K562 (cell line): ENCODE measurements around the gene ATP8B4. TPM values are rescaled to one million over a fixed set of nuclear protein-coding genes. Genes with fewer than 3 reads are reported as not detected.

Experiments used
- ATAC-seq: fragments of 200-7000 bp; cut with Tn5 transposase; 3 replicates; pipeline ENCODE4 v1.9.1; 2020; ENCODE audit warnings: moderate library complexity
- BruUV-seq: library from RNA; stranded (reverse); fragments of 400-500 nt; replicated peaks from 2 replicates; lab custom pipeline; 2021; lab: Mats Ljungman, UMichigan
- CTCF ChIA-PET: fragments of 300-600 bp; formaldehyde crosslinking; extraction: SDS; loops from one replicate; lab custom pipeline; 2021; ENCODE audit warnings: low intra/inter-chr PET ratio; lab: Yijun Ruan, JAX
- POLR2A ChIA-PET: fragments of 300-600, 350-650 bp; sonication (Branson Sonifier 250); formaldehyde crosslinking; extraction: SDS; loops from one replicate; lab custom pipeline; 2021; ENCODE audit warnings: antibody characterized with exemption, inconsistent platforms; lab: Yijun Ruan, JAX
- DNase-seq, 4 experiments: peaks; one replicate each; pipeline versions ENCODE4 v3.0.0 to v3.0.0-alpha.2; 2011 to 2018; ENCODE audit warnings: low spot score in 3 of 4, mixed read lengths in 3 of 4; ENCODE audit errors: extremely low read depth in 1 of 4
- FAIRE-seq: peaks from 2 replicates; lab custom pipeline; 2011; peaks lifted over from hg19 to GRCh38; lab: Jason Lieb, UNC
- H2AFZ ChIP-seq: 2 replicates; pipeline ENCODE4 v1.6.0; 2011; ENCODE audit warnings: low read depth, low read length, control low read depth, inconsistent platforms
- H3K27ac ChIP-seq: fragments of 200-600 bp; 3 replicates; pipeline ENCODE4 v1.8.0; 2011; ENCODE audit warnings: low read depth, mild to moderate bottlenecking, control low read depth, inconsistent platforms, low read length, moderate library complexity, mixed read lengths; ENCODE audit errors: extremely low read depth
- H3K27me3 ChIP-seq, 2 experiments: fragments of 300-600 bp in 1 of 2; 2 replicates in 1 of 2; 3 replicates in 1 of 2; pipeline versions ENCODE4 v1.6.0 to v1.8.0; 2011; ENCODE audit warnings: inconsistent platforms in 2 of 2, low read length in 2 of 2, mild to moderate bottlenecking in 1 of 2, mixed read lengths in 1 of 2, moderate library complexity in 1 of 2; ENCODE audit not compliant: control insufficient read depth in 2 of 2, insufficient read depth in 2 of 2
- H3K36me3 ChIP-seq: fragments of 300-600 bp; 3 replicates; pipeline ENCODE4 v1.8.0; 2011; ENCODE audit warnings: mild to moderate bottlenecking, low read length, inconsistent platforms; ENCODE audit not compliant: control insufficient read depth, insufficient read depth
- H3K4me1 ChIP-seq, 2 experiments: fragments of 200-600 bp in 1 of 2; replicated peaks in 1 of 2; 2 replicates in 1 of 2; 3 replicates in 1 of 2; pipeline versions ENCODE4 v1.5.1 to v1.8.0; 2011; ENCODE audit warnings: inconsistent platforms in 2 of 2, low read length in 2 of 2, mild to moderate bottlenecking in 1 of 2, mixed read lengths in 1 of 2, moderate library complexity in 1 of 2; ENCODE audit not compliant: control insufficient read depth in 2 of 2, insufficient read depth in 2 of 2
- H3K4me2 ChIP-seq: 2 replicates; pipeline ENCODE4 v1.6.1; 2011; ENCODE audit warnings: low read length, control low read depth, inconsistent platforms, mixed read lengths; ENCODE audit not compliant: insufficient read depth
- H3K4me3 ChIP-seq: fragments of 200-600 bp; sonication (generic), shearing (Covaris generic); 2 replicates; pipeline ENCODE4 v1.5.1; 2016; ENCODE audit warnings: control low read depth, inconsistent platforms
- H3K79me2 ChIP-seq: fragments of 200-600 bp; 3 replicates; pipeline ENCODE4 v1.8.0; 2011; ENCODE audit warnings: low read length, inconsistent platforms; ENCODE audit not compliant: control insufficient read depth, insufficient read depth
- H3K9ac ChIP-seq, 2 experiments: 2 replicates each; pipeline versions ENCODE4 v1.6.0 to v1.6.1; 2011; ENCODE audit warnings: low read depth in 2 of 2, low read length in 2 of 2, control low read depth in 1 of 2, inconsistent platforms in 1 of 2, mild to moderate bottlenecking in 1 of 2, mixed read lengths in 1 of 2; ENCODE audit not compliant: insufficient read depth in 1 of 2
- H3K9me1 ChIP-seq: one replicate; pipeline ENCODE4 v1.6.0; 2011; ENCODE audit warnings: inconsistent platforms, mild to moderate bottlenecking, low read length, moderate library complexity; ENCODE audit not compliant: control insufficient read depth, insufficient read depth
- H3K9me3 ChIP-seq: replicated peaks from 2 replicates; pipeline ENCODE4 v1.5.1; 2011; ENCODE audit warnings: low read depth, low read length, inconsistent platforms; ENCODE audit not compliant: control insufficient read depth, insufficient read depth
- H4K20me1 ChIP-seq: replicated peaks from 2 replicates; pipeline ENCODE4 v1.6.1; 2011; ENCODE audit warnings: low read length, inconsistent platforms, mixed read lengths; ENCODE audit not compliant: control insufficient read depth, insufficient read depth
- CREBBP ChIP-seq: IDR thresholded peaks from one replicate; pipeline ENCODE4 v1.6.1; 2012; ENCODE audit warnings: low read depth, mild to moderate bottlenecking, control low read depth, inconsistent platforms, low read length
- HNRNPK ChIP-seq: fragments of 200-400 bp; formaldehyde crosslinking; IDR thresholded peaks from one replicate; pipeline ENCODE4 v1.6.1; 2018; ENCODE audit warnings: mild to moderate bottlenecking, low read depth, low read length; ENCODE audit not compliant: poor library complexity, severe bottlenecking
- SMAD1 ChIP-seq: fragments of 150-350 bp; IDR thresholded peaks from 2 replicates; pipeline ENCODE4 v1.6.1; 2014; ENCODE audit warnings: low read length, low read depth; ENCODE audit not compliant: partially characterized antibody
- SP1 ChIP-seq: sonication (generic); formaldehyde crosslinking; IDR thresholded peaks from 2 replicates; pipeline ENCODE4 v1.8.1; 2022; ENCODE audit warnings: mild to moderate bottlenecking, missing genetic modification reagents
- SPI1 ChIP-seq: IDR thresholded peaks from 2 replicates; pipeline ENCODE4 v1.6.1; 2011; ENCODE audit warnings: low read depth, low read length, control low read depth, borderline replicate concordance
- ZNF280B ChIP-seq: fragments of 250-450 bp; sonication (Bioruptor Pico); IDR thresholded peaks from 2 replicates; pipeline ENCODE4 v1.5.1; 2021; ENCODE audit warnings: mild to moderate bottlenecking
- WGBS: fragments of 100-300 bp; shearing (Covaris generic); methylation state at CpG from one replicate; pipeline ENCODE4 v1.1.6; 2016; ENCODE audit warnings: low coverage, mixed read lengths; ENCODE audit not compliant: insufficient coverage; ENCODE audit errors: missing lambda C conversion rate; 5-methylcytosine and 5-hydroxymethylcytosine counted together
- in situ Hi-C: fragments of 300-500 bp; cut with MboI; formaldehyde crosslinking; loops from 4 replicates; pipeline ENCODE4 v1.15.0; 2018; ENCODE audit warnings: inconsistent platforms, mixed read lengths
- intact Hi-C: fragments of 100-400 bp; cut with micrococcal nuclease; formaldehyde crosslinking; loops from 2 replicates; pipeline ENCODE4 v1.14.2; 2022
- polyA plus RNA-seq, 8 experiments: library from polyadenylated mRNA; depleted of rRNA in 4 of 8; stranded (reverse) in 5 of 8; unstranded in 3 of 8; fragments of >200 nt; fragmentation: Nextera tagmentation in 2 of 8; fragmentation: Illumina TruSeq in 1 of 8; extraction: Ambion mirVana in 2 of 8; extraction: Trizol in 1 of 8; gene quantifications; 2 replicates each; pipeline versions ENCODE4 v1.2.1 to v1.2.3, GENCODE V29; 2011 to 2014; ENCODE audit warnings: inconsistent platforms in 1 of 8, missing spikeins in 1 of 8
- total RNA-seq, 7 experiments: library from RNA; depleted of rRNA in 6 of 7; stranded (reverse); fragments of >200 nt in 6 of 7; fragmentation: Illumina TruSeq in 2 of 7; extraction: Trizol in 2 of 7; gene quantifications; 2 replicates each; pipeline versions ENCODE4 v1.2.1 to v1.2.3, GENCODE V29; 2011 to 2021; ENCODE audit warnings: low replicate concordance in 1 of 7
- TF ChIP-seq, protein P1 (sequence below), 3 experiments: IDR thresholded peaks in 2 of 3; conservative IDR thresholded peaks in 1 of 3; 2 replicates each; pipeline ENCODE4 v1.5.1; 2011 to 2012; ENCODE audit warnings: low read length in 3 of 3, mild to moderate bottlenecking in 3 of 3, control low read depth in 2 of 3, improper control_type of control experiment in 1 of 3, inconsistent platforms in 1 of 3, low read depth in 1 of 3, mixed read lengths in 1 of 3, moderate library complexity in 1 of 3; ENCODE audit not compliant: insufficient read depth in 2 of 3

The ATP8B4 gene
- total and polyA plus RNA-seq, 9 of the 15 experiments (the other 6 are each of a cell fraction or from before 2014, with no cell fraction given) = 0.14 to 2.5 (median 0.44) TPM

DNA sequence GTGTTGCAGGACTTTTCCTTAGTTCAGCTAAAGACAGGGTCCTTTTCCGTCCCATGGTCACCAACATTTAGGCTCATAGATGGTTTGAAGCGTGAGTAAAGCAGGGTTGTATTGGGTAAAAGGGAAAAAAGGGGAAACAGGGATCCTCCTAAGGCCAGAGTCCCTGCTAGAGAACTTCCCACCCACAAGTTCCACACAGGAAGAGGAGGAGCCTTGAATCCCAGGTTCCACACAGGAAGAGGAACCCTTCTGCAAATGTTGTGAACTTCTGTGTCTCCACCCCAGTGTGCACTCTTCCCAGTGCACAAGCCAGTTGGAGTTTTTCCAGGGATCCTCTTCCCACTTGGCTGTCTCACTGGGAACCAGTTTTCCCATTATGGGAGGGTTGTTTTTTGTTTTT lies 27.6 kb upstream of the ATP8B4 start:
- ATAC-seq (no peak), FAIRE-seq (no peak), DNase-seq (no peak)
- Histone ChIP-seq H3K9me1 (no peaks in the 10 kb centered on the region), H3K79me2 (no peaks in the 10 kb centered on the region), H3K27ac (no peak overlapping the region), H3K4me1 (peaks cover 0 to 5% of the 10 kb centered on the region in 2 experiments; a peak in 3 of 5 replicates), H3K4me2 (no peak overlapping the region), H2AFZ (peak overlapping the region; percentile 65), H3K9ac (no peak overlapping the region), H3K4me3 (no peak overlapping the region), H4K20me1 (no peaks in the 10 kb centered on the region), H3K36me3 (no peaks in the 10 kb centered on the region), H3K27me3 (no peaks in the 10 kb centered on the region), H3K9me3 (no peaks in the 10 kb centered on the region)
- in situ Hi-C loops (loop anchor here (5.0 to 25.0 kb wide), 3 partner anchors 176 to 1784 kb away; no protein-coding TSS in a partner anchor), intact Hi-C loops (loop anchor here (5.0 to 10.0 kb wide), 5 partner anchors 89 to 722 kb away; partner anchors contain the start of gene FGF7)
- WGBS = 89% methylated on average over 2 of the region's 2 CpGs
- BruUV-seq = no TSS peak
- CTCF ChIA-PET = no interaction called here
- POLR2A ChIA-PET = no interaction called here
- TF ChIP-seq SPI1 (0 out of 2 replicates have a peak, but pooled peaks have one; percentile 18), ZNF280B (CRISPR knock-in tag) (no peak), HNRNPK (no peak), SP1 (CRISPR knock-in tag) (no peak), SMAD1 (no peak), CREBBP (no peak)
- TF ChIP-seq, protein P1, sequence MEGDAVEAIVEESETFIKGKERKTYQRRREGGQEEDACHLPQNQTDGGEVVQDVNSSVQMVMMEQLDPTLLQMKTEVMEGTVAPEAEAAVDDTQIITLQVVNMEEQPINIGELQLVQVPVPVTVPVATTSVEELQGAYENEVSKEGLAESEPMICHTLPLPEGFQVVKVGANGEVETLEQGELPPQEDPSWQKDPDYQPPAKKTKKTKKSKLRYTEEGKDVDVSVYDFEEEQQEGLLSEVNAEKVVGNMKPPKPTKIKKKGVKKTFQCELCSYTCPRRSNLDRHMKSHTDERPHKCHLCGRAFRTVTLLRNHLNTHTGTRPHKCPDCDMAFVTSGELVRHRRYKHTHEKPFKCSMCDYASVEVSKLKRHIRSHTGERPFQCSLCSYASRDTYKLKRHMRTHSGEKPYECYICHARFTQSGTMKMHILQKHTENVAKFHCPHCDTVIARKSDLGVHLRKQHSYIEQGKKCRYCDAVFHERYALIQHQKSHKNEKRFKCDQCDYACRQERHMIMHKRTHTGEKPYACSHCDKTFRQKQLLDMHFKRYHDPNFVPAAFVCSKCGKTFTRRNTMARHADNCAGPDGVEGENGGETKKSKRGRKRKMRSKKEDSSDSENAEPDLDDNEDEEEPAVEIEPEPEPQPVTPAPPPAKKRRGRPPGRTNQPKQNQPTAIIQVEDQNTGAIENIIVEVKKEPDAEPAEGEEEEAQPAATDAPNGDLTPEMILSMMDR (IDR thresholded peaks at IDR 0.05 in 2 of 3, conservative IDR thresholded peaks at IDR 0.05 in 1 of 3; ENCODE audit: insufficient read depth in 2 of 3, low read depth in 1 of 3, low read length in 3 of 3) = no peak
